Measurements from ENCODE around the gene RAPGEF2. TPM values are rescaled to one million over a fixed set of nuclear protein-coding genes. Genes with fewer than 3 reads are reported as not detected.

Gene RAPGEF2
- total and polyA plus RNA-seq, 10 of the 15 experiments (the other 5 are each of a cell fraction or from before 2014, with no cell fraction given) = 0.31 to 24.0 (median 2.9) TPM

DNA sequence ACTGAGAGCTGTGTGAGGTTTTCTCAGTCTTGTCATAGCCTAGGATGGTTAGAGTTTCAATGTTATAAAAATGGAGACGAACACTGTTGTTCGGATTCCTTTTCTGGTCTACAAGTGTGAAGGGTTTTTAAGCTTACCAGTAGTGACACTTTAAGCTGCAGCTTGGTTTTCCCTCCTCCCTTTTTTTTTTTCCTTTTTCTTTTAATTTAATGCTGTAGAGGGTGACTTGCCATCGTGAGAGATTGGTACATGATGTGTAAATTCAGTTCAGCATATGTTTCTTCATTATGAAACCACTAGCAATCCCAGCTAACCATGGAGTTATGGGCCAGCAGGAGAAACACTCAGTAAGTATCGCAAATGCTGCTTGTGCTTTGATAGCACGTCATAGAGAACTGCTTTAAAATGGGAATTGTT lies 165.0 kb downstream of the RAPGEF2 start:
- intact Hi-C loops (cut with micrococcal nuclease; ENCODE audit: unreplicated experiment) = no loop called here
- H3K27me3 ChIP-seq (replicated peaks in 1 of 2; ENCODE audit: control insufficient read depth in 2 of 2, insufficient read depth in 2 of 2, low read length in 1 of 2) = no peaks in the 10 kb centered on the region
- H3K36me3 ChIP-seq (ENCODE audit: control insufficient read depth in 2 of 2, insufficient read depth in 2 of 2, low read length in 1 of 2) = no peaks in the 10 kb centered on the region
- POLR2A ChIA-PET = no interaction called here
- H4K20me1 ChIP-seq (ENCODE audit: control insufficient read depth, insufficient read depth) = no peaks in the 10 kb centered on the region
- H3K4me3 ChIP-seq = no peak overlapping the region
- no peaks in the 10 kb centered on the region for H3K79me2 ChIP-seq (ENCODE audit: control insufficient read depth, insufficient read depth, low read length)
- in situ Hi-C loops (cut with MboI) = no loop called here
- H3K4me1 ChIP-seq (ENCODE audit: control insufficient read depth, insufficient read depth, low read length) = no peaks in the 10 kb centered on the region
- H3K4me2 ChIP-seq (ENCODE audit: control insufficient read depth, insufficient read depth) = no peak overlapping the region
- 64% methylated on average over 5 of the region's 5 CpGs for WGBS (ENCODE audit: insufficient coverage, insufficient replicate concordance, low lambda C conversion rate, missing lambda C conversion rate)
- SMC1A ChIA-PET (ENCODE audit: uncharacterized antibody, unreplicated experiment) = interaction anchor here (0.6 to 0.9 kb wide), 3 partner anchors 10 to 406 kb away, joined by 3 read pairs; no protein-coding TSS in a partner anchor
- CTCF ChIA-PET = no interaction called here
- no peak for DNase-seq (ENCODE audit: low read depth, low spot score)
- TF ChIP-seq, protein P1, sequence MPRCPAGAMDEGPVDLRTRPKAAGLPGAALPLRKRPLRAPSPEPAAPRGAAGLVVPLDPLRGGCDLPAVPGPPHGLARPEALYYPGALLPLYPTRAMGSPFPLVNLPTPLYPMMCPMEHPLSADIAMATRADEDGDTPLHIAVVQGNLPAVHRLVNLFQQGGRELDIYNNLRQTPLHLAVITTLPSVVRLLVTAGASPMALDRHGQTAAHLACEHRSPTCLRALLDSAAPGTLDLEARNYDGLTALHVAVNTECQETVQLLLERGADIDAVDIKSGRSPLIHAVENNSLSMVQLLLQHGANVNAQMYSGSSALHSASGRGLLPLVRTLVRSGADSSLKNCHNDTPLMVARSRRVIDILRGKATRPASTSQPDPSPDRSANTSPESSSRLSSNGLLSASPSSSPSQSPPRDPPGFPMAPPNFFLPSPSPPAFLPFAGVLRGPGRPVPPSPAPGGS (IDR thresholded peaks at IDR 0.05; ENCODE audit: borderline replicate concordance, insufficient read depth, low read depth, low read length, poor library complexity, severe bottlenecking) = peak; percentile 27
- TF ChIP-seq NRF1 (conservative IDR thresholded peaks at IDR 0.05; ENCODE audit: low read depth, low read length) = no peak
- no peak overlapping the region for H3K27ac ChIP-seq (ENCODE audit: control insufficient read depth, insufficient read depth)
- no peak overlapping the region for H2AFZ ChIP-seq (ENCODE audit: control insufficient read depth, low read depth, low read length)
- FAIRE-seq = no peak
- no peak for ATAC-seq
- no peak overlapping the region for H3K9ac ChIP-seq (ENCODE audit: control insufficient read depth, insufficient read depth, low read length)
- no peaks in the 10 kb centered on the region; the same call in 2 of the 3 replicates for H3K9me3 ChIP-seq (replicated peaks; ENCODE audit: control insufficient read depth, insufficient read depth, low read length)
- RAD21 ChIA-PET (ENCODE audit: unreplicated experiment) = interaction anchor here (0.9 to 1.4 kb wide), 2 partner anchors 14 to 598 kb away, joined by 3 to 6 read pairs; no protein-coding TSS in a partner anchor
- no TSS peak for BruUV-seq (replicated peaks)

GRCh38 chr4:159268607-159269006 lies 165.7 kb downstream of the RAPGEF2 start:
- Histone ChIP-seq H2AFZ (ENCODE audit: control insufficient read depth, low read depth, low read length) (no peak overlapping the region), H3K27ac (ENCODE audit: control insufficient read depth, insufficient read depth) (no peak overlapping the region), H4K20me1 (ENCODE audit: control insufficient read depth, insufficient read depth) (no peaks in the 10 kb centered on the region), H3K79me2 (ENCODE audit: control insufficient read depth, insufficient read depth, low read length) (no peaks in the 10 kb centered on the region), H3K27me3 (replicated peaks in 1 of 2; ENCODE audit: control insufficient read depth in 2 of 2, insufficient read depth in 2 of 2, low read length in 1 of 2) (no peaks in the 10 kb centered on the region), H3K4me3 (no peak overlapping the region), H3K4me2 (ENCODE audit: control insufficient read depth, insufficient read depth) (no peak overlapping the region), H3K9me3 (replicated peaks; ENCODE audit: control insufficient read depth, insufficient read depth, low read length) (no peaks in the 10 kb centered on the region; the same call in 2 of the 3 replicates), H3K9ac (ENCODE audit: control insufficient read depth, insufficient read depth, low read length) (no peak overlapping the region), H3K36me3 (ENCODE audit: control insufficient read depth in 2 of 2, insufficient read depth in 2 of 2, low read length in 1 of 2) (no peaks in the 10 kb centered on the region), H3K4me1 (ENCODE audit: control insufficient read depth, insufficient read depth, low read length) (no peaks in the 10 kb centered on the region)
- BruUV-seq (replicated peaks) = no TSS peak
- DNase-seq (ENCODE audit: low read depth, low spot score) (no peak), FAIRE-seq (no peak), ATAC-seq (no peak)
- WGBS (ENCODE audit: insufficient coverage, insufficient replicate concordance, low lambda C conversion rate, missing lambda C conversion rate) = 88% methylated on average over 4 of the region's 4 CpGs
- intact Hi-C loops (cut with micrococcal nuclease; ENCODE audit: unreplicated experiment) (no loop called here), in situ Hi-C loops (cut with MboI) (no loop called here)
- ChIA-PET CTCF (no interaction called here), RAD21 (ENCODE audit: unreplicated experiment) (interaction anchor here (0.9 to 1.4 kb wide), 2 partner anchors 15 to 599 kb away, joined by 3 to 6 read pairs; no protein-coding TSS in a partner anchor), POLR2A (no interaction called here), SMC1A (ENCODE audit: uncharacterized antibody, unreplicated experiment) (interaction anchor here (0.9 kb wide), 1 partner anchor 10 kb away, joined by 3 read pairs; no protein-coding TSS in a partner anchor)
- TF ChIP-seq TBL1XR1 (IDR thresholded peaks at IDR 0.05; ENCODE audit: low read depth, low read length) = no peak
- TF ChIP-seq EP300 (IDR thresholded peaks at IDR 0.05; ENCODE audit: borderline replicate concordance in 1 of 2, control insufficient read depth in 1 of 2, low read depth in 2 of 2, low read length in 2 of 2) = no peak
